GM23338 (cell line): ENCODE data around the gene POLR1C. TPM values are rescaled to one million over a fixed set of nuclear protein-coding genes. Genes with fewer than 3 reads are reported as not detected.

Source experiments
- ATAC-seq: fragments of 200-7000 bp; cut with Tn5 transposase; 3 replicates; pipeline ENCODE4 v1.9.1; 2020
- DNase-seq: peaks from one replicate; pipeline ENCODE4 v3.0.0-alpha.2; 2015; ENCODE audit warnings: low spot score
- H2AFZ ChIP-seq: fragments of 200-600 bp; sonication (generic); 2 replicates; pipeline ENCODE4 v1.8.0; 2016; ENCODE audit warnings: antibody characterized with exemption, mild to moderate bottlenecking, moderate library complexity
- H3F3A ChIP-seq: fragments of 200-600 bp; sonication (generic); replicated peaks from 2 replicates; pipeline ENCODE4 v1.8.0; 2017; ENCODE audit warnings: antibody characterized with exemption, mixed run types, low read depth
- H3K27ac ChIP-seq: fragments of 200-600 bp; sonication (generic); 2 replicates; pipeline ENCODE4 v1.6.1; 2016; ENCODE audit warnings: low read depth
- H3K27me3 ChIP-seq: fragments of 200-600 bp; sonication (generic); 2 replicates; pipeline ENCODE4 v1.8.0; 2016; ENCODE audit warnings: mild to moderate bottlenecking, mixed run types, moderate library complexity; ENCODE audit not compliant: insufficient read depth
- H3K36me3 ChIP-seq: fragments of 200-600 bp; sonication (generic); 2 replicates; pipeline ENCODE4 v1.8.0; 2016; ENCODE audit warnings: mild to moderate bottlenecking; ENCODE audit not compliant: insufficient read depth
- H3K4me1 ChIP-seq: fragments of 200-600 bp; sonication (generic); 2 replicates; pipeline ENCODE4 v1.8.0; 2016; ENCODE audit warnings: mild to moderate bottlenecking, moderate library complexity; ENCODE audit not compliant: insufficient read depth
- H3K4me2 ChIP-seq: fragments of 200-600 bp; sonication (generic); 2 replicates; pipeline ENCODE4 v1.7.1; 2017; ENCODE audit warnings: mixed run types
- H3K4me3 ChIP-seq: fragments of 200-600 bp; sonication (generic); 2 replicates; pipeline ENCODE4 v1.6.1; 2016; ENCODE audit warnings: mixed run types
- H3K79me2 ChIP-seq: fragments of 200-600 bp; sonication (generic); replicated peaks from 2 replicates; pipeline ENCODE4 v1.8.0; 2017; ENCODE audit warnings: mild to moderate bottlenecking; ENCODE audit not compliant: insufficient read depth
- H3K9me2 ChIP-seq: fragments of 200-600 bp; sonication (generic); 2 replicates; pipeline ENCODE4 v1.8.0; 2017; ENCODE audit not compliant: insufficient read depth
- H4K20me1 ChIP-seq: fragments of 200-600 bp; sonication (generic); replicated peaks from 2 replicates; pipeline ENCODE4 v1.8.0; 2017; ENCODE audit warnings: mild to moderate bottlenecking; ENCODE audit not compliant: insufficient read depth
- H3K27ac Mint-ChIP-seq: 2 replicates; pipeline ENCODE4 v1.8.0; 2020; ENCODE audit warnings: inconsistent platforms, mild to moderate bottlenecking, moderate library complexity, mixed read lengths
- H3K27me3 Mint-ChIP-seq: 3 replicates; pipeline ENCODE4 v1.8.0; 2022; ENCODE audit warnings: low read depth, mild to moderate bottlenecking, moderate library complexity, mixed read lengths, inconsistent platforms; ENCODE audit not compliant: insufficient read depth, poor library complexity
- H3K36me3 Mint-ChIP-seq: 3 replicates; pipeline ENCODE4 v1.8.0; 2021; ENCODE audit warnings: low read depth, mild to moderate bottlenecking, inconsistent platforms, moderate library complexity, mixed read lengths
- H3K4me1 Mint-ChIP-seq: 3 replicates; pipeline ENCODE4 v1.8.0; 2020; ENCODE audit warnings: mild to moderate bottlenecking, inconsistent platforms, mixed read lengths
- H3K4me3 Mint-ChIP-seq: 3 replicates; pipeline ENCODE4 v1.8.0; 2021; ENCODE audit warnings: moderate library complexity, mild to moderate bottlenecking, inconsistent platforms, mixed read lengths
- H3K9me3 Mint-ChIP-seq: 3 replicates; pipeline ENCODE4 v1.8.0; 2020; ENCODE audit warnings: moderate library complexity, mild to moderate bottlenecking, inconsistent platforms, mixed read lengths
- CREB1 ChIP-seq: fragments of 250-450 bp; sonication (Bioruptor Pico); IDR thresholded peaks from 2 replicates; pipeline ENCODE4 v1.5.0; 2020; ENCODE audit warnings: low read depth, mild to moderate bottlenecking, moderate library complexity
- CTCF ChIP-seq, 2 experiments: fragments of 200-600 bp in 1 of 2; sonication (generic) in 1 of 2; conservative IDR thresholded peaks; 2 replicates each; pipeline versions ENCODE4 v1.5.1 to v1.6.1; 2016 to 2017; ENCODE audit warnings: antibody characterized with exemption in 2 of 2, low read depth in 2 of 2, mild to moderate bottlenecking in 2 of 2, moderate library complexity in 1 of 2
- EZH2 ChIP-seq: fragments of 200-600 bp; sonication (generic); IDR thresholded peaks from one replicate; pipeline ENCODE4 v1.8.0; 2017; ENCODE audit warnings: antibody characterized with exemption, mild to moderate bottlenecking, low read depth; ENCODE audit not compliant: unreplicated experiment
- NANOG ChIP-seq: IDR thresholded peaks from 2 replicates; pipeline ENCODE4 v1.6.1; 2016; ENCODE audit warnings: antibody characterized with exemption, borderline replicate concordance
- POLR2AphosphoS5 ChIP-seq: IDR thresholded peaks from 2 replicates; pipeline ENCODE4 v1.6.1; 2016; ENCODE audit warnings: antibody characterized with exemption, low read depth
- REST ChIP-seq: IDR thresholded peaks from one replicate; pipeline ENCODE4 v1.6.1; 2018; ENCODE audit warnings: antibody characterized with exemption; ENCODE audit not compliant: unreplicated experiment
- STAT1 ChIP-seq: IDR thresholded peaks from one replicate; pipeline ENCODE4 v1.6.1; 2016; ENCODE audit warnings: antibody characterized with exemption; ENCODE audit not compliant: unreplicated experiment
- ZNF331 ChIP-seq: fragments of 250-450 bp; sonication (Bioruptor Pico); IDR thresholded peaks from 2 replicates; pipeline ENCODE4 v1.5.0; 2020; ENCODE audit warnings: low read depth, mild to moderate bottlenecking, moderate library complexity
- ZNF462 ChIP-seq: fragments of 250-450 bp; sonication (Bioruptor Pico); IDR thresholded peaks from 2 replicates; pipeline ENCODE4 v1.5.0; 2020; ENCODE audit warnings: mild to moderate bottlenecking, moderate library complexity
- polyA plus RNA-seq: library from polyadenylated mRNA; unstranded; fragments of >200 nt; fragmentation: Nextera tagmentation; extraction: Ambion mirVana; gene quantifications from 2 replicates; pipeline ENCODE4 v1.2.1, GENCODE V29; 2016
- total RNA-seq: library from RNA; depleted of rRNA; stranded (reverse); fragments of >200 nt; shearing (Covaris generic); gene quantifications from 2 replicates; pipeline ENCODE4 v1.2.3, GENCODE V29; 2014

The POLR1C gene
- total and polyA plus RNA-seq, 2 experiments from 2014 or later, result 26.6 to 47.0 TPM

GRCh38 chr6:43472515-43472914 is 44.4 kb upstream of the POLR1C start:
- Histone ChIP-seq H3K36me3 (no peaks in the 10 kb centered on the region), H3K4me3 (no peak overlapping the region), H3F3A (no peaks in the 10 kb centered on the region), H3K4me1 (peaks cover 6% of the 10 kb centered on the region; the same call in 1 of the 2 replicates), H3K27ac (no peak overlapping the region), H3K4me2 (no peak overlapping the region), H3K79me2 (no peaks in the 10 kb centered on the region), H4K20me1 (no peaks in the 10 kb centered on the region), H3K9me2 (no peaks in the 10 kb centered on the region), H2AFZ (no peak overlapping the region), H3K27me3 (no peaks in the 10 kb centered on the region)
- H3K27ac Mint-ChIP-seq, result no peak overlapping the region
- no peak for DNase-seq
- peaks cover 8% of the 10 kb centered on the region for H3K27me3 Mint-ChIP-seq
- H3K9me3 Mint-ChIP-seq, result no peaks in the 10 kb centered on the region
- no peak overlapping the region for H3K4me3 Mint-ChIP-seq
- H3K36me3 Mint-ChIP-seq, result no peaks in the 10 kb centered on the region; the same call in 2 of the 3 replicates
- H3K4me1 Mint-ChIP-seq, result peaks cover 11% of the 10 kb centered on the region
- no peak for TF ChIP-seq ZNF331 (CRISPR knock-in tag)
- ATAC-seq, result no peak

GRCh38 chr6:43475516-43475915 is 41.4 kb upstream of the POLR1C start:
- H3K4me1 Mint-ChIP-seq, result peaks cover 28% of the 10 kb centered on the region
- peaks cover 30% of the 10 kb centered on the region for H3K79me2 ChIP-seq
- no peaks in the 10 kb centered on the region for H3K9me2 ChIP-seq
- H3K27ac ChIP-seq, result no peak overlapping the region
- TF ChIP-seq POLR2AphosphoS5 (no peak), EZH2 (no peak), REST (no peak), CREB1 (no peak), CTCF (conservative IDR thresholded peaks at IDR 0.05; ENCODE audit: low read depth in 2 of 2) (no peak), STAT1 (no peak), ZNF462 (CRISPR knock-in tag) (no peak), NANOG (no peak), ZNF331 (CRISPR knock-in tag) (no peak)
- no peak for ATAC-seq
- peaks cover 7% of the 10 kb centered on the region for H3K27me3 Mint-ChIP-seq
- no peaks in the 10 kb centered on the region for H3F3A ChIP-seq
- H3K4me3 ChIP-seq, result no peak overlapping the region
- no peaks in the 10 kb centered on the region for H3K27me3 ChIP-seq
- no peak overlapping the region for H3K4me3 Mint-ChIP-seq
- H2AFZ ChIP-seq, result peak overlapping the region; percentile 74; the same call in 1 of the 2 replicates
- peaks cover 25% of the 10 kb centered on the region for H3K4me1 ChIP-seq
- H3K36me3 Mint-ChIP-seq, result no peaks in the 10 kb centered on the region; the same call in 2 of the 3 replicates
- no peaks in the 10 kb centered on the region for H4K20me1 ChIP-seq
- no peak for DNase-seq
- no peaks in the 10 kb centered on the region for H3K9me3 Mint-ChIP-seq
- no peak overlapping the region for H3K4me2 ChIP-seq
- H3K36me3 ChIP-seq, result no peaks in the 10 kb centered on the region
- no peak overlapping the region for H3K27ac Mint-ChIP-seq
